ENCODE results near the gene ZC3H12D. TPM values are rescaled to one million over a fixed set of nuclear protein-coding genes. Genes with fewer than 3 reads are reported as not detected.

Gene ZC3H12D
- total RNA-seq, 1 experiment from 2014 or later: not detected

- CTCF ChIA-PET: no interaction called here
- Histone ChIP-seq H3F3A (ENCODE audit: low read length, unreplicated experiment) (no peaks in the 10 kb centered on the region), H3K4me1 (ENCODE audit: insufficient read depth, low read length) (peaks cover 14% of the 10 kb centered on the region; the same call in 1 of the 2 replicates), H3K79me2 (ENCODE audit: low read length) (no peaks in the 10 kb centered on the region), H3K9me3 (ENCODE audit: low read length) (no peaks in the 10 kb centered on the region), H2AFZ (ENCODE audit: low read length) (no peak overlapping the region), H4K20me1 (ENCODE audit: low read length) (no peaks in the 10 kb centered on the region), H3K4me2 (ENCODE audit: low read length) (no peak overlapping the region), H3K9ac (ENCODE audit: low read length) (no peak overlapping the region), H3K27me3 (ENCODE audit: low read length) (no peaks in the 10 kb centered on the region), H3K9me2 (replicated peaks; ENCODE audit: low read length) (no peaks in the 10 kb centered on the region), H3K4me3 (ENCODE audit: low read length) (no peak overlapping the region), H3K27ac (ENCODE audit: low read length) (no peak overlapping the region), H3K36me3 (ENCODE audit: low read depth, low read length) (no peaks in the 10 kb centered on the region)
- intact Hi-C loops (cut with micrococcal nuclease): no loop called here
- DNase-seq (no peak), ATAC-seq (no peak)
- TF ChIP-seq EZH2phosphoT487 (IDR thresholded peaks at IDR 0.05; ENCODE audit: borderline replicate concordance, low read length) (no peak), EZH2 (IDR thresholded peaks at IDR 0.05; ENCODE audit: low read length, unreplicated experiment) (no peak), CTCF (conservative IDR thresholded peaks at IDR 0.05; ENCODE audit: low read depth, low read length) (no peak)
- POLR2A ChIA-PET (ENCODE audit: unreplicated experiment): no interaction called here
- no TSS peak for BruUV-seq (replicated peaks)
Measured at GRCh38 chr6:149437212-149437611, 47.6 kb downstream of the ZC3H12D start.

GRCh38 chr6:149436647-149437046, 48.2 kb downstream of the ZC3H12D start:
- Histone ChIP-seq H3K4me1 (ENCODE audit: insufficient read depth, low read length) (peaks cover 14% of the 10 kb centered on the region; the same call in 1 of the 2 replicates), H3K4me3 (ENCODE audit: low read length) (no peak overlapping the region), H2AFZ (ENCODE audit: low read length) (no peak overlapping the region), H3K4me2 (ENCODE audit: low read length) (no peak overlapping the region), H3K9me3 (ENCODE audit: low read length) (no peaks in the 10 kb centered on the region), H3K9me2 (replicated peaks; ENCODE audit: low read length) (no peaks in the 10 kb centered on the region), H4K20me1 (ENCODE audit: low read length) (no peaks in the 10 kb centered on the region), H3K27me3 (ENCODE audit: low read length) (no peaks in the 10 kb centered on the region), H3K9ac (ENCODE audit: low read length) (no peak overlapping the region), H3K36me3 (ENCODE audit: low read depth, low read length) (no peaks in the 10 kb centered on the region), H3K27ac (ENCODE audit: low read length) (no peak overlapping the region), H3F3A (ENCODE audit: low read length, unreplicated experiment) (no peaks in the 10 kb centered on the region), H3K79me2 (ENCODE audit: low read length) (no peaks in the 10 kb centered on the region)
- intact Hi-C loops (cut with micrococcal nuclease): no loop called here
- DNase-seq (no peak), ATAC-seq (no peak)
- BruUV-seq (replicated peaks): no TSS peak
- ChIA-PET CTCF (no interaction called here), POLR2A (ENCODE audit: unreplicated experiment) (no interaction called here)
- TF ChIP-seq EZH2 (IDR thresholded peaks at IDR 0.05; ENCODE audit: low read length, unreplicated experiment) (no peak), EZH2phosphoT487 (IDR thresholded peaks at IDR 0.05; ENCODE audit: borderline replicate concordance, low read length) (no peak), CTCF (conservative IDR thresholded peaks at IDR 0.05; ENCODE audit: low read depth, low read length) (no peak)

GRCh38 chr6:149435919-149436586, 48.8 kb downstream of the ZC3H12D start:
- Histone ChIP-seq H3K4me1 (ENCODE audit: insufficient read depth, low read length) (peaks cover 14% of the 10 kb centered on the region; the same call in 1 of the 2 replicates), H3K4me3 (ENCODE audit: low read length) (no peak overlapping the region), H3K9ac (ENCODE audit: low read length) (no peak overlapping the region), H3K79me2 (ENCODE audit: low read length) (no peaks in the 10 kb centered on the region), H3K4me2 (ENCODE audit: low read length) (no peak overlapping the region), H3K27me3 (ENCODE audit: low read length) (no peaks in the 10 kb centered on the region), H3K9me2 (replicated peaks; ENCODE audit: low read length) (no peaks in the 10 kb centered on the region), H2AFZ (ENCODE audit: low read length) (no peak overlapping the region), H3K36me3 (ENCODE audit: low read depth, low read length) (no peaks in the 10 kb centered on the region), H4K20me1 (ENCODE audit: low read length) (no peaks in the 10 kb centered on the region), H3K27ac (ENCODE audit: low read length) (no peak overlapping the region), H3K9me3 (ENCODE audit: low read length) (no peaks in the 10 kb centered on the region), H3F3A (ENCODE audit: low read length, unreplicated experiment) (no peaks in the 10 kb centered on the region)
- ATAC-seq: no peak
- ChIA-PET POLR2A (ENCODE audit: unreplicated experiment) (no interaction called here), CTCF (no interaction called here)
- no peak for TF ChIP-seq CTCF (conservative IDR thresholded peaks at IDR 0.05; ENCODE audit: low read depth, low read length)
- no peak for TF ChIP-seq EZH2phosphoT487 (IDR thresholded peaks at IDR 0.05; ENCODE audit: borderline replicate concordance, low read length)
- no peak for TF ChIP-seq EZH2 (IDR thresholded peaks at IDR 0.05; ENCODE audit: low read length, unreplicated experiment)
- no peak for DNase-seq
- intact Hi-C loops (cut with micrococcal nuclease): no loop called here
- BruUV-seq (replicated peaks): no TSS peak

All from PC-3 (cell line).